ENCODE results near the gene NOS3.
"Not testable (repeated sequence)": the region's sequence is repeated elsewhere in the genome, so short reads cannot be mapped to it uniquely, and the experiment has no call there.

The NOS3 gene

GRCh38 chr7:151005566-151005965 is 14.7 kb downstream of the NOS3 start:
- DNase-seq, result no peak

- no peak for DNase-seq
Observed at GRCh38 chr7:151006590-151007300, 15.9 kb downstream of the NOS3 start.

- no peak for DNase-seq
Observed at GRCh38 chr7:151007469-151007898, 16.7 kb downstream of the NOS3 start.

GRCh38 chr7:151008143-151008510 is 17.3 kb downstream of the NOS3 start:
- peak; percentile 64 for DNase-seq

- DNase-seq, result peak; percentile 92
Observed at GRCh38 chr7:151008511-151009323, 17.9 kb downstream of the NOS3 start.

- no peak for DNase-seq
Observed at GRCh38 chr7:151009327-151010036, 18.7 kb downstream of the NOS3 start.

GRCh38 chr7:151010037-151010306 is 19.2 kb downstream of the NOS3 start:
- DNase-seq, result no peak

- peak; percentile 48 for DNase-seq
Observed at GRCh38 chr7:151010307-151011096, 19.7 kb downstream of the NOS3 start.

- no peak for DNase-seq
Observed at GRCh38 chr7:151011097-151011409, 20.2 kb downstream of the NOS3 start.

- not testable (repeated sequence) for DNase-seq
Observed at GRCh38 chr7:151011616-151012015, 20.8 kb downstream of the NOS3 start.

- DNase-seq, result no peak
Observed at GRCh38 chr7:151012031-151012692, 21.3 kb downstream of the NOS3 start.

- no peak for DNase-seq
Observed at GRCh38 chr7:151012911-151013347, 22.1 kb downstream of the NOS3 start.

- no peak for DNase-seq
Observed at GRCh38 chr7:151013356-151013732, 22.5 kb downstream of the NOS3 start.

- peak; percentile 93 for DNase-seq
Observed at GRCh38 chr7:151013733-151014497, 23.1 kb downstream of the NOS3 start.

GRCh38 chr7:151014950-151015349 is 24.1 kb downstream of the NOS3 start:
- no peak for DNase-seq

GRCh38 chr7:151015967-151016366 is 25.1 kb downstream of the NOS3 start:
- no peak for DNase-seq

- no peak for DNase-seq
Observed at GRCh38 chr7:151016505-151016904, 25.7 kb downstream of the NOS3 start.

- DNase-seq, result no peak
Observed at GRCh38 chr7:151016942-151017341, 26.1 kb downstream of the NOS3 start.

GRCh38 chr7:151017370-151017952 is 26.6 kb downstream of the NOS3 start:
- DNase-seq, result no peak

GRCh38 chr7:151017953-151018420 is 27.2 kb downstream of the NOS3 start:
- DNase-seq, result peak; percentile 79

- DNase-seq, result no peak
Observed at GRCh38 chr7:151018421-151019129, 27.8 kb downstream of the NOS3 start.
